Nephron (organoid): ENCODE results near the gene ANO2.

ENCODE experiments used
- H3K27ac Mint-ChIP-seq, 3 experiments: 2 replicates each; pipeline ENCODE4 v1.8.0; 2020; ENCODE audit warnings: mixed read lengths in 3 of 3, mild to moderate bottlenecking in 2 of 3, moderate library complexity in 1 of 3
- H3K27me3 Mint-ChIP-seq: 2 replicates; pipeline ENCODE4 v1.8.0; 2021; ENCODE audit warnings: low read depth, mild to moderate bottlenecking, moderate library complexity, mixed read lengths
- H3K36me3 Mint-ChIP-seq: 2 replicates; pipeline ENCODE4 v1.8.0; 2020; ENCODE audit warnings: low read depth, mixed read lengths
- H3K4me1 Mint-ChIP-seq: 2 replicates; pipeline ENCODE4 v1.8.0; 2020; ENCODE audit warnings: mixed read lengths
- H3K4me3 Mint-ChIP-seq, 3 experiments: 2 replicates each; pipeline ENCODE4 v1.8.0; 2020; ENCODE audit warnings: mild to moderate bottlenecking in 3 of 3, mixed read lengths in 3 of 3, moderate library complexity in 2 of 3
- H3K9me3 Mint-ChIP-seq: 2 replicates; pipeline ENCODE4 v1.8.0; 2020; ENCODE audit warnings: mixed read lengths
- CTCF ChIP-seq, 3 experiments: fragments of 200-600 bp; sonication (generic); IDR thresholded peaks; one replicate each; pipeline ENCODE4 v1.5.0; 2021; ENCODE audit warnings: antibody characterized with exemption in 3 of 3; ENCODE audit not compliant: unreplicated experiment in 3 of 3

ANO2 gene

GRCh38 chr12:5654019-5654418, 291.0 kb downstream of the ANO2 start:
- H3K4me3 Mint-ChIP-seq = no peak overlapping the region
- no peak for TF ChIP-seq CTCF (IDR thresholded peaks at IDR 0.05; ENCODE audit: unreplicated experiment in 3 of 3)
- peaks cover under 1% of the 10 kb centered on the region for H3K4me1 Mint-ChIP-seq
- H3K27ac Mint-ChIP-seq = no peak overlapping the region
- no peaks in the 10 kb centered on the region for H3K36me3 Mint-ChIP-seq
- no peaks in the 10 kb centered on the region for H3K9me3 Mint-ChIP-seq
- H3K27me3 Mint-ChIP-seq = peaks cover under 1% of the 10 kb centered on the region

DNA sequence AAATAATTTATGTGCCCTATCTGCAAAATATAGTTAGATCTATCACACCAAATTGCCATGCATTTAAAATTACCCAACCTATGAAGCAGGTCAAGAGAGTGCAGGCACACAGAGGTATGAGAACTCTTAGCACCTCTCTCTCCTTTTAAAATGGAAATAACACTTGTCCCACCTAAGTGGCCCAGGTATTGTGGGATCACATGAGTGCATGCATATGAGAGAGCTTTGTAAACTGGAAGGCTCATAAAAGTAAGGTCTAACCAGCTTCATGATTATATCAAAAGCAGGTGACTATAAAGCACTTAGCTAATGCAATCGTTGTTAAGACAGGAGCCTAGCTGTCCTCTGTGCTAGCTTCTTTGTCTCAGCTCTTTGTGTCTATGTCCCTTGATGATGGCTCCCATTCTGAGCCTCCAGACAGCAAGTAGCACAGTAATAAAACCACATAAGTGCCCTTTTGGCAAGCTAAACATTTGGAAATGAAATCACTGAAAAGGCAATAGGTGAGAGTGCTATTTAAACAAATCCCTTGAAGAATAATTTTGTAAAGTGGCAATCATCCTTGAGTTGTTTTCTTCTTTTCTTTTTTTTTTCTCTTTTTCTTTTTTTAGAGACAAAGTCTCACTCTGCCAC, 294.1 kb downstream of the ANO2 start:
- Mint-ChIP-seq H3K27me3 (peaks cover 11% of the 10 kb centered on the region), H3K4me1 (peaks cover 6% of the 10 kb centered on the region), H3K27ac (no peak overlapping the region), H3K9me3 (no peaks in the 10 kb centered on the region), H3K4me3 (no peak overlapping the region), H3K36me3 (no peaks in the 10 kb centered on the region)
- TF ChIP-seq CTCF (IDR thresholded peaks at IDR 0.05; ENCODE audit: unreplicated experiment in 3 of 3) = no peak

DNA sequence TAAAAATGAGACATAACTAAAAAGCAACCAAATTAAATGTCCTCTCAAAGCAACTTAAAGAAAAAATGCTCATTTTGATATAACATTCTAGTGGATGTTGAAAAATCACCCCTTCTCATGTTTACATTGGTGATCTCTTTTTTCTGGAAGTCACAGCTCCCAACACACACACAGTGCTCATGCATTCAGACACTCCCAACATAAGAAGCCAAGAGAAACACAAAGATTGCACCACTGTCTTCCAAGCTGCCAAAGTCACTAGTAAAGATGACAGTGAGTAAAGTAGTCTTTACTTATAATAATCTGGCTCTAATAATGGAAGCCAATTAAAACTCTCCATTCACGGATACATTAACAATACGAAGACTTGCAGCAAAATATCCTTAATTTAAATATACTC, 294.8 kb downstream of the ANO2 start:
- Mint-ChIP-seq H3K36me3 (no peaks in the 10 kb centered on the region), H3K4me3 (no peak overlapping the region), H3K27ac (no peak overlapping the region), H3K27me3 (peaks cover 11% of the 10 kb centered on the region), H3K4me1 (peaks cover 6% of the 10 kb centered on the region), H3K9me3 (no peaks in the 10 kb centered on the region)
- TF ChIP-seq CTCF (IDR thresholded peaks at IDR 0.05; ENCODE audit: unreplicated experiment in 3 of 3) = no peak

DNA sequence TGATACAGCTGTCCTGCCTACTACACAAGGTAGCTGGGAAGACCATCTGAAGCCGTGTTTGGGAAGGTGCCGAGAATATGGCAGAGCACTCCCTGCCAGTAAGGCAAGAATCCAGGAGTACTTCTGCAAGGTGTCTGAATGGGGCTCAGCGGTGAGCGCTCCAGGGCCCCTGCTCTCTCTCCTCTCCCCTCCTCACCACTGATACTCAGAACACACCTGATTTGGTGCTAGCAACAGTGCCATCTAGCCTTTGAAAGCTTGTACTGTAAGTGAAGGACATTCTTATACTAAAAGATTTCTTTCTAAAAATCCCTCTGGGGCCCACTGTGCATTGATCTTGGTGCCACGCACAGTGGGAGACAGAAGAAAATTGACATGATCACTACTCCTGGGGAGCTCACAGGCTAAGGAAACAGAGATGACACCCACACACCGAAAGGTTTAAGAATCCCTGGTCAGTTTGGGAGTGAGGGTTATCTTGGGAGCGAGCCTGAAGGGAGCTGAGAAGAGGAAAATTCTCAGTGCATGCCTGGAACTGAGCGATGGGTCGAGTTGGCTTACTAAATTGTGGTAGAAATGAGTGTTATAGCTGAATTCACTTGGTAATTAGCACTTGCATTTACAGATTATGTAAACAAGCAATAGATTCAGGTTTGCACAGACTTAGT, 296.2 kb downstream of the ANO2 start:
- H3K36me3 Mint-ChIP-seq = no peaks in the 10 kb centered on the region
- H3K27ac Mint-ChIP-seq = no peak overlapping the region
- H3K4me3 Mint-ChIP-seq = no peak overlapping the region
- peaks cover 11% of the 10 kb centered on the region for H3K27me3 Mint-ChIP-seq
- H3K9me3 Mint-ChIP-seq = no peaks in the 10 kb centered on the region
- peaks cover 6% of the 10 kb centered on the region for H3K4me1 Mint-ChIP-seq
- TF ChIP-seq CTCF (IDR thresholded peaks at IDR 0.05; ENCODE audit: unreplicated experiment in 3 of 3) = peak; percentile 66 to 77 (median 75)

DNA sequence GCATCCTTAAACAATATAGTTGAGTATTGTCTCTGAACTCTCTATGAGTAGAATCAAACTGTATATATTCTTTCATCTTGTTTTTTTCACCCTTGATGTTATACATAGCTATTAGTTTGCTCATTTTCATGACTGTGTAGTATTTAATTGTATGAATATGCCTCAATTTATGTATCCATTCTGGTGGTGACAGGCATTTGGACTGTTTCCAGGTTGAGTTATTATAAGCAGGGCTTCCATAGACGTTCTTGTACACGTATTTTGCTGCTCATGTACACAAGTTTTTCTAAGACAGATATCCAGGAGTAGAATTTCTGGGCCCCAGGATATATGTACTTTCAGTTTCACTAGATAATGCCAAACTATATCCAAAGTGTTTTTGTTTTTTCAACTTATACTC, 301.8 kb downstream of the ANO2 start:
- Mint-ChIP-seq H3K9me3 (no peaks in the 10 kb centered on the region), H3K27me3 (peaks cover 8% of the 10 kb centered on the region), H3K4me3 (no peak overlapping the region), H3K36me3 (no peaks in the 10 kb centered on the region), H3K4me1 (no peaks in the 10 kb centered on the region), H3K27ac (no peak overlapping the region)
- TF ChIP-seq CTCF (IDR thresholded peaks at IDR 0.05; ENCODE audit: unreplicated experiment in 3 of 3) = no peak

DNA sequence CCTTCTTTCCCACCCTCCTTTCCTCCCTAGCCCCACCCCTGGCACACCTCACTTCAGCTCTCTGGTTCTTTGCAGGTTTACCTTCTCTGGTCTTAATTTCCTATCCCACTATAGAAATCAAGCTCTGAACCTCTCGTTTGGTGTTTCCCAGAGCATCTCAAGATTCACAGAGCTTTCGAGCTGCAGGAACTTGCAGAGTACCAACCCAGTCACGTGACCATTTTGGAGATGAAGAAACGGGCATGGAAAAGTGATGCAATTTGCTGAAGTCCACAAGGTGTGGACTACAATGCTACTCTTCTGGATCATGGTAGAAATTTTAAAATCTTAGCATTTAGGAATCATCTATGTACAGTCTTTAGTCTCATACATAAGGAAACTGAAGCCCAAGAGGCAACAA, 307.4 kb downstream of the ANO2 start:
- Mint-ChIP-seq H3K27me3 (peaks cover 18% of the 10 kb centered on the region), H3K36me3 (no peaks in the 10 kb centered on the region), H3K4me3 (no peak overlapping the region), H3K9me3 (no peaks in the 10 kb centered on the region), H3K4me1 (peaks cover 22% of the 10 kb centered on the region), H3K27ac (no peak overlapping the region)
- no peak for TF ChIP-seq CTCF (IDR thresholded peaks at IDR 0.05; ENCODE audit: unreplicated experiment in 3 of 3)
